HG02973 (cell line): ENCODE data around the gene OPTC.
"Not testable (repeated sequence)": the region's sequence is repeated elsewhere in the genome, so short reads cannot be mapped to it uniquely, and the experiment has no call there.

ENCODE experiments used
- ATAC-seq: cut with Tn5 transposase; IDR thresholded peaks from one replicate; pipeline ENCODE4 v1.9.1; 2021; ENCODE audit warnings: moderate library complexity; ENCODE audit not compliant: unreplicated experiment

The OPTC gene

DNA sequence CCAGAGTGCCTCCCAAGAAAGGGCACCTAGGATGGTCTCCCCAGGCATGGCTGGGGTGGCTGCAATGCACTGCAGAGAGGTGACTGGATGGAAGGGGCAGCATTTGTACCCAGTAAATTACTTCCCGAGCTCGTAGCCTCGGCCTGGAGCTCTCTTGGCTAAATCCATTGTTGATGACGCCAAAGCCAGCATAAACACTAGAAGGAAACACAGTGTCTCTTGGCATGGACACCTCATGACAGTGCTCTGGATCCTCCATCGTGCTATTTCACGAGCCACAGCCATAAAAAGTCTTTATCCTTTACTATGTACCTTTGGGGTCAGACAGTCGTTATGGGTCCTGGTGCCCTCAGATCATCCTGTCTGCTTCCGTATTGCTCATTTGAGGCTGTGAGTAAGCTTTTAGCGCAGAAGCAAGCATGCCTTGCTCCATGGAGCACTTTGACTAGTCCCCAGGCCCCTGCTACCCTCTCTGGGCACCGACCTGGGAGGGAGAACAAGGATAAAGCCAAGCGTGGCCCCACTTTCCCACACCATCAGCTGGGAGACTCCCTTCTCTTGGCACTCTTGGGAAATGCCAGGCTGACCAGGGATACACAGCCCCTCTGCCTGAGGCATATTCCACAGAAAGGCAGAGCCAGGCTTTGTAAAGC is 28.7 kb upstream of the OPTC start:
- ATAC-seq: no peak

DNA sequence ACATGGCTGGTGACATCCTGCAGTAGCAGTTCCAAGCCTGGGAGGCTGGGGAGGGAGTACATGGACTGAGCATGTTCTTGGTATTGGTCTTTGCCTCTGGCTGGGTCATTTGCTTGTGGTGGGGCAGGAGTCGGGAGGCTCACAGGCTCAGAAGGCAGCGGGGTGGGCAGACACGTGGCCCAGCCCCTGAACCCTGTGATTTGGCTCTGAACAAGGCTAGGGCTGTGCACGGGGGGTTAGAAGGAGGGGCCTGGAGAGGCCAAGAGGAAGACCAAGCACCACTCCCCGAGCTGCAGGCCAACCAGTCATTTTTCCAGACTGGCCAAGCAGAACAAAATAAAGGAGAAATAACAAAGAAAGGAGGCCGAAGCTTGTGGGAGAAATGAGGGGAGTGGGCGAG is 28.0 kb upstream of the OPTC start:
- no peak for ATAC-seq

DNA sequence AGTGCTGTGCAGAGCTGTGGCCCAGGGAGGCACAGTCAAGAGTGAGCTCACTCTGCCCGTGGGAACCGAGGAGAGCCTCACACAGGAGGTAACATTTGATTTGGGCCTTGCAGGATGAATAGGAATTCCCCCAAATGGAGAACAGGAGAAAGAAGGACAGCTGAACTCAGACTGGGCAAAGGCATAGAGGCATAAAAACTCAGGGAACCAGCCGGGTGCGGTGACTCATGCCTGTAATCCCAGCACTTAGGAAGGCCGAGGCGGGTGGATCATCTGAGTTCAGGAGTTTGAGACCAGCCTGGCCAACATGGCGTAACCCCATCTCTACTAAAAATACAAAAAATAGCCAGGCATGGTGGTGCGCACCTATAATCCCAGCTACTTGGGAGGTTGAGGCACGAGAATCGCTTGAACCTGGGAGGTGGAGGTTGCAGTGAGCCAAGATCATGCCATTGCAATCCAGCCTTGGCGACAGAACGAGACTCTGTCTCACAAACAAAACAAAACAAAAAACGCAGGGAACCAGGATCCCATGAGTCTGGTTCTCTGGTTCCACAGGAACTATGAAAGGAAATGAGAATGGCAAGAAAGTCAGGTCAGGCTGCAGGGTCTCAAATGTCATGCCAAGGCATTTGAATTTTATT is 26.9 kb upstream of the OPTC start:
- ATAC-seq: not testable (repeated sequence)

GRCh38 chr1:203467550-203467921 is 26.4 kb upstream of the OPTC start:
- no peak for ATAC-seq

- ATAC-seq: no peak
Measured at GRCh38 chr1:203468326-203468725, 25.6 kb upstream of the OPTC start.

DNA sequence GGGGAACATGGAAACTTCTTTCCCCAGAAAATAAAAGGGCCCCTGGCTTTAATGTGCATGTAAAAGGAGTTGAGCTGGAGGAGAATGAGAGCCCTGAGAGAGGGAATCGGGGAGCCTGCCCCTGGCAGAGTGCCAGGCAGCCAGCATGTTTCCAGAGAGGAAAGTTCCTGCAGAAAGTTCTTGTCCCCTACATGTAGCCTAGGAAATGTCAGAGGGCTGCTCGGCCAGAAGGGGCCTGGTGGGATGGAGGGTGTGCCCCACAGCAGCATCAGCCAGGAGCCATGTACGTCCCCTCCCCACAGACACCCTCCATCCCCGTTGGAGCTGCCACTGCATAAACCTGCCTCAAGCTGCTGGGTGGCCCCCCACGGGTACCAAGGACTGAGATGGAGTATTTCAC is 23.7 kb upstream of the OPTC start:
- no peak for ATAC-seq

GRCh38 chr1:203471841-203472240 is 22.1 kb upstream of the OPTC start:
- no peak for ATAC-seq

DNA sequence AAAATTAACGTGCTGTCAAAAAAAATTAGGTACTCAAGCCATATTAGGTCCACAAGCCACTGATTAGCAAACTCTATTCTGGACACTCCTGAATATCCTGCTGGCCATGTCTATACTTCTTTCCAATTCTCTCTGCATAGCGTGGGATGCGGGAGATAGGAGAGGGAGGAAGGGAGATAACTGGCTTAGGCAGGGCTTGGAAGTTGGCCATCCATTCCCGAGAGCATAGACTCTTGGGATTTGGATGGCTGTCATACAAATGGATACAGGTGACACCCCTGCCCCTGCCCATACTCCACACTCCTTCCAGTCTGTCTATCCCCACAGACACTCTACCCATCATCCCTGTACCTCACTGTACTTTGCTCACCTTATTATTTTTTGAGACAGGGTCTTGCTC is 20.7 kb upstream of the OPTC start:
- no peak for ATAC-seq

DNA sequence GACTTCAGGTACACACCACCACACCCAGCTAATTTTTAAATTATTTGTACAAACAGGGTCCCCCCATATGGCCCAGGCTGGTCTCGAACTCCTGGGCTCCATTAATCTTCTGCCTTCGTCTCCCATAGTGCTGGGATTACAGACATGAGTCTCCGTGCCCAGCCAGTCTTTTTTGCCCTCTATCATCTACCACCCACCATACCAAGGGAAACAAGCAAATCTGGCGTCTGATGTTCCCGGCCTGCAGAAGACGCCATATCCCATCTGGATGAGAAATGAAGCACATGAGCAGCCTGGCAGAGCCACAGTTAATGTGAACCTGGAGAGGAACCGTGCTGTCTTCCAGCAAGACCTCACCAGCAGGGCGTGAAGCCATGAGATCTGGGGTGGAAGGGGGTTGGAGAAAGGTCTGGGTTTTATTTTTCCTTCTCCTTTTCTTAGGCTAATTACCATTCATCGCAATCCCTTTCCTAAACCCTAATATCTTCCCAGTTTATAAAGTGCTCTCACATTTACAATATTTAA is 20.1 kb upstream of the OPTC start:
- no peak for ATAC-seq

- no peak for ATAC-seq
Measured at GRCh38 chr1:203475012-203475981, 18.7 kb upstream of the OPTC start, which contains the start of gene PRELP. TSS of gene PRELP (plus strand) at chr1:203475806. CDS start at chr1:203483185, 7,379 bp downstream.

DNA sequence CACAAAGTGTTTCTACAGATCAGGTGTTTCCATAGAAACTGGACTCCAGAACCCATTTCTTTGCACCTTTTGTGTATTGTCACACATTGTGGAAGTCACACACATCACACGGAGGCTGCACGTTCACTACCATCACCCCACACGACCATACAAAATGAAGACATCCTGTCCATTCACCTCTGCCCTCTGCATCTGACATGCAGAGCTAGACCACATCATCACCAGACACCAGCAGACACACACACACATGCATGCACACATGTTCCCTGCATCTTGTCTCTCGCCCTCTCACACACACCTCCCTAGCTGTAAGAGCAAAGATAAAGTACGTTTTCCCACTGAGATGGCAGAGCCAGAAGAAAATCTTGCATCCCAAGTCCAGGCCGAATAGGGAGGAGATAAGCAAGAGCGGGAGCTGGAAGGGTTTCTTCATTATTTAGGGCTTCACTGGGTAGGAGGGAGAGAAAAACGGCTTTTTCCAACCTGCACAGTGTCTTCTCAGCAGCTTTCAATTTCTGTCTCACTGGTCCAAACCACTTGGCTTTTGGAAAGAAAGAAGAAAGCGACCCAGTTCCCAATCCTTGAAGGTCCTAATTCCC is 17.6 kb upstream of the OPTC start:
- no peak for ATAC-seq

- ATAC-seq: no peak
Measured at GRCh38 chr1:203477748-203478147, 16.2 kb upstream of the OPTC start.

DNA sequence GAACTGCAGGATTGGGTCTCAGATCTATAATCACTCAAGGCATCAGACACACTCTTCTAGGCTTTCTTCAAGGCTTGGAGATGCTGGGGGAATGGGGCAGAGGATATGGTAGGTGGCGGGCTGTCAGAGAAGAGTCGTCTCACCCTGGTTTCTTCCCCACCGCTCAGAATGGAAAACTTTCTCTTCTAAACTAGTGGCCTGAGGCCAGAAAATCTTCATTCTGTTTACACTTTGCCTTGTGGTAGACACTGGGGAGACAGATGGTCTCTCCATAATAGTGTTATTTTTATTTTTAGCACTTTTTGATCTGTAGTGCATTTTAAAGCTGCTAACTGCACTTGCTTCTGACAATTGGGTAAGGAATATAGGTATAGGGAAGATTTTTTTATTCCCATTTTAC is 15.7 kb upstream of the OPTC start:
- no peak for ATAC-seq

DNA sequence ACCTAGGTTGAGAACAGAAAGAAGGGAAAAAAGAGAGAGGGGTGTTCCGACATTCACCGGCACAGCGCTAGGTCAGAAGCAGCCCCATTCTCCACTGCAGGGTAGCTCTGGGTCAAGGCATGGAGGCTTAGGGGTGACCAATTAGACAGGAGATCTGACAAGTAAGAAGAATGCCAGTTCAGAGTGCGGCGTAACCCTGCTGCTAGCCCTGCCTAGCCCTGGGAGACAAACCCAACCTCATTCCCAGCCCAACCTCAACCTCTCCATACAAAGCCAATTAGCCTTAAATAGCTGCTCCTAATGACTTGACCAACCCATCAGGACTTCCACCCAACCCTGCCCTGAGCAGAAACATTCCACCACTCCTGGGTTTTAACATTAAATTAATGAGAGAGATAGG is 15.0 kb upstream of the OPTC start:
- no peak for ATAC-seq

DNA sequence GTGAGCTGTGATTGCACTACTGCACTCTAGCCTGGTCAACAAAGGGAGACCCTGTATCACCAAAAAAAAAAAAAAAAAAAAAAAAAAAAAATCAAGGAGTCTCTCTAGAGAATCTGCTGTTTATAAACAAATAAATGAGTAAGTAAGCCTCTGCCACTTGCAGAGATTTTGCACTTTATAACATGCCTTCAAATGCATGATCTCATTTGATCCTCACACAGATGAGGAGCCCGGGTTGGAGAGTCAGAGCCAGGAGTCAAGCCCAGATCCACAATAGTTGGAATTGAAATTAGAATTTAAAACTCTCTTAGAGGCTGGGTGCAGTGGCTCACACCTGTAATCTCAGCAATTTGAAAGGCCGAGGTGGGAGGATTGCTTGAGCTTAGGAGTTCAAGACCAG is 14.3 kb upstream of the OPTC start:
- ATAC-seq: no peak

- ATAC-seq: no peak
Measured at GRCh38 chr1:203480084-203480483, 13.9 kb upstream of the OPTC start.

GRCh38 chr1:203480525-203481084 is 13.3 kb upstream of the OPTC start:
- no peak for ATAC-seq

GRCh38 chr1:203481196-203481595 is 12.8 kb upstream of the OPTC start:
- ATAC-seq: no peak

DNA sequence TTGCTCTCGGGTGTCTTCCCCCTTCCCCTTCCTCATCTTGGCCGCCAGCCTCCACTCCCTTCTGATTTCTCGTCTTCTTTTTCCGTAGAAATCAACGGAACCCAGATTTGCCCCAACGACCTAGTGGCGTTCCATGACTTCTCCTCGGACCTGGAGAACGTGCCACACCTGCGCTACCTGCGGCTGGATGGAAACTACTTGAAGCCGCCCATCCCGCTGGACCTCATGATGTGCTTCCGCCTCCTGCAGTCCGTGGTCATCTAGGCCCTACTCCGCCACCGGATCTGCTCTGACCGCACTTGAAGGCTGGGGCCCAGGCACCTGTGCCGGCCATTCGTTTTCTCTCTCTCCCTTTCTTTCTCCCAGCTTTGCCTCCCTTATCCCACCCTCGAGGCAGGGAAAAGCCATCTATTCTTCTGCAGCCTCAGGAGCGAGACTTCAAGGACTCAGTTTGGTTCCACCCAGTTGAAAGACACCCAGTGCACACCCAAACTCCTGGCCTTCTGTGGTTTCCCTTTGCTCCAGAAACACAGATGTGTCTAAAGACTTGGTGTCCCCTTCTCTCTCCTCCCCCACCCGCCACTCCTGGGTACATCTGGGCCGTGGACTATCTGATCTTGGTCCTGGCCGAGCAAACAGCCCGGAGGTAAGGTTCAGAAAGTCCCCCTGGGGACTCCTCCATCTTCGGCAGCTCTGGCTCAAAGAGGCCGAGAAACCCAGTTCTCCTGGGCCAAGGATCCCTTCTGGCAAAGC is 7.2 kb upstream of the OPTC start:
- ATAC-seq: no peak

DNA sequence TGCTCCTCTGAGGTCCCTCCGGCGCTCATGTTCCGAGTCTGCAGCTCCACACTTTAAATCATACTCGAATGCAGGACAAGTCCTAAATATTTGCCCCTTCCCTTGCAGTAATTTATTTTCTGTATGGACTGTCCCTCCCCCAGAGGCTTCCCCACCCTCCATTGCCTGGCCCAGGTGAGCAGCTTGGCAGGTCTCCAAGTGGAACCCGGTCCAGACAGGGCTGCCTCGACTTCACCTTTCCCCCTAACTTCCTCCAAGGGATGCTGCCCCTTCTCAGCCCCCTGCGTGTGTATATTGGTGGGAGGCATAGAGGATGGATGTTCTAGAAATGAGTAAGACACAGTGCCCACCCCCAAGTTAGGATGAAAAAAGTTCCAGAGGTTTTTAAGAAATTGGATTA is 5.4 kb upstream of the OPTC start:
- ATAC-seq: no peak
